Measurements from ENCODE around the gene KCTD2. TPM values are rescaled to one million over a fixed set of nuclear protein-coding genes. Genes with fewer than 3 reads are reported as not detected.

KCTD2 gene
- total RNA-seq, 2 experiments from 2014 or later = 14.1 to 14.7 TPM

DNA sequence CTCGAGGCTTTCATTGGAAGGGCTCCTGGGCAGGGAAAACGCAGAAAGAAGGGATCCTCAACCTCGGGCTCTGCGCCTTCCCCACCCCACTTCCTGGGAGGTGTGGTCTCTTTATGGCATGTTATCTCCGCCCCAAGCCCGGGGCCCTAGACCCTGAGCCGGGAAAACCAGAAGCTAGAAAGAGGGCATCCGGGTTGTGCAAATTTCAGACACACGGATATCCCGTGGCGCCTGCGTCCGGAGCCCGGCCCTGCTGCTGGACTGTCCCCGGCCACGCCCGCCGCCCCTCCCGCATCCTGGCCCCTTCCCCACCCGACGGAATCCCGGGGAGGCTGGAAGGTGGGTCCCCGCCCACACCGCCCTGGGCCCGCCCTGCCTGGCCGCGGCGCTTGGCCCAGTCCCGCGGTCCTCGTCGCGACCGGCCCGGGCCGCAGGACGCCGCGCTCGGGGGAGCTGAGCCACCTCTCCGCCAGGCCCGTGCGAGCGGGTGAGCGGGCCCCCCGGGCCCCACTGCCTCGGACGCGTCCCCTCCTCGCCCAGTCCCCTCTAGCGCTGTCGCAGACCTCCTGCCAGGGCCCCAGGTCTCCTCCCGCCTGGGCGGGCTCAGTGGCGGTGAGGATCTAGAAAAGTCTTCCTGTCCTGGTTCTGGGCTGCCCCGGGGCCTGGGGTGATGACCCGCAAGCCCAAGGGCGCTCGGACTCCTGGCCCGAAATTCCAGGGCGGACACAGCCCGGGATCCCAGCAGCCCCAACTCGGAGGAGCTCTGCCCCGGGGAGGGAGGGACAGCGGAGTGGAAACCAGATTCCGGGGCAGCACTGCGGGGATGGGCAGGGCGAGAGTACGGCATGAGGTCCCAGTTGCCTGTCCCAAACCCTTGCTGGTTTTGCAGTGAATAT lies 40.8 kb downstream of the KCTD2 start, which contains the start of gene SLC16A5:
SLC16A5 (plus strand) TSS at position 397 of the 896 bp plus-strand sequence. CDS start 5,683 bp downstream, outside the sequence.
- H3K36me3 Mint-ChIP-seq = no peaks in the 10 kb centered on the region
- peaks cover 32% of the 10 kb centered on the region for H3K4me1 Mint-ChIP-seq
- peak within 1 kb of the TSS; percentile 47 for H3K27ac Mint-ChIP-seq
- no peaks in the 10 kb centered on the region for H3K27me3 Mint-ChIP-seq
- peak; percentile 42 for DNase-seq
- peak within 1 kb of the TSS; percentile 70 for H3K4me3 Mint-ChIP-seq
- H3K9me3 Mint-ChIP-seq = no peaks in the 10 kb centered on the region

DNA sequence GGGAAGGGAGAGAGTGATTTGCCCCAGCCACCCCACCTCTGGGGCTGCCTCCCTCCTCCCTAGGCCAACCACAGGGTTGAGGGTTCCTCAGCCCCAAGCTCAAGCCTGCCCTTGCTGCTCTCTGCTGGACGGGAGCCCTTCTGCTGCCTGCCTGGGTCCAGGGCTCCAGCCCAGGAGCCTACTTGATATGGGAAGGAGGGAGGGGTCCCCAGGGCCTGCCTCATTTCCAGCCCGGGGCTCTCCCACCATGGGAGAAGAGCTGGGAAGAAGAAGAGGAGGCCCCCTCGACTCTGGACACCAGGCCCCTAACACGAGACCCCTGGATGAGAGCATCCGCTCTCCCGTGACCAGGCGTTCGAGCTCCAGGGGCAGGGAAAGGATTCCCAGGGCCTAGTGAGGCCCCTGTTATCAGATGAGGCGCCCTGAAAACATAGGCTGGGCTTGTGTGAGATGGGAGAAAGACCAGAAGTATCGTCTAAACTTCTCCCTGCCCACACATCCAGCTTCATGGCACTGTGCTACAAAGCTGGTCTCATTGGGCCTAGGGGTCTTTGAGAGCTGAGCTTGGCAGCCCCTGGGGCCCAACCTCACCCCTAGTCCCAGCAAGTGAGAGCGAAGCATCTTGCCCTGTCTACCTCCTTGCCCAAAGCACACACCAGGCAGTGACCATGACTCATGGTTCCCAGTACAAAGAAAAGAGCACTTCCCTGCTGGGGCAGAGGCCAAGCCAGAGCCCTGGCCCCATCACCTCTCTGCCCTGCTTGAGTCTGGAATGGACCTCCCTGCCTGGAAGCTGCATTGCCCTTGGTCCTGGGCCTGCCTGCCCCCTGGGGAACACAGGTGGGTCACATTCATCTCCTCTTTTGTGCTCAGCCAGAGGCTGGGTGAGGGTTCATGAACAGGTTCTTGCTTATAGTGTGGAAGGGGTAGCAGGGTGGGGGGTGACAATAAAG lies 41.7 kb downstream of the KCTD2 start:
- Mint-ChIP-seq H3K27me3 (no peaks in the 10 kb centered on the region), H3K36me3 (no peaks in the 10 kb centered on the region), H3K27ac (no peak overlapping the region), H3K4me1 (peaks cover 30% of the 10 kb centered on the region), H3K9me3 (no peaks in the 10 kb centered on the region), H3K4me3 (peak overlapping the region; percentile 69)
- peak; percentile 20 for DNase-seq

DNA sequence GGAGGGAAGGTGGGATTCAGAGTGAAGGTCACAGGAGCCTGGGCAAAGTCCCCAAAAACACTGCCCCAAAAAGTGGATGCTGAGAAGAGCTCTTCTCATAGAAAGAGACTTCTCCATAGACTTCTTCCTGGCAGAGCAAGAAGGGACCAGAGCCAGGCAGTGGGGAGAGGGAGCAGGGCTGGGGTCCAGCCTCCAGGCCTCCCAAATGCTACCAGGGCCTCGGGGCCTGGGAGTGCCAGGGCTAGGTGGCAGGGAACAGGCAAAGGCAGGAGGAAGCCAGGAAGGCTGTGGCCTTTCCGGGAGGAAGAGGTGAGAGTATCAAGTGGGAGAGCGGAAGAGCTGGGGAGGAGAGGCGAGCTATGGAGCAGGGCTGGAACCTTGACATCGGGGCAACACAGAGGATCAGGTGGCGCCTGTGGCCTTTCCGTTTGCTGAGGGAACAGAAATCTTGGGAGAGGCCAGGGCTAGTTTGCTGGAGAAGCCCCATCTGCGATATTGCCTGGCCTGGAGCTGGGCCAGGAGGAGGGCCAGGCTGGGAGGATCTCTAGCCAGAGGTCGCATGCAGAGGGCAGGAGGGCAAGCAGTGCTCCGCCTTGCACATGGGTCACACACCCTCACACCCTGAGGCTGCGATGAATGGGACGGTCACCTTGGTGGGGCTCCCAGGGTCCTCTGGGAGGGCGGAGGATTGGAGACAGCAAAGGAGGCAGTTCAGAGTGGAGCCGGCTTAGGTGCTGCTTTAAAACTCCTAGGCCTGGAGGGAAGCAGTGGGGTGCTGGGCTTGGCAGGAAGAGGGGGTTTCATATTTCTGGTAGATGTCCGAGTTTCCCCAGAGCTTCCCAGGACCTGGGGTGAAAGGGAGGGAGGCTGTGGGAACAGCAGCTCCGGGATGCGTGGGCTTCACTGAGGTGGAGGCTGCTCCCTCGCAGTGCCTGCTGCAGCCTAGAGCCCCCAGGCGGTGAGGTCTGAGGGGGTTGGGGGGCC lies 44.1 kb downstream of the KCTD2 start:
- no peaks in the 10 kb centered on the region for H3K27me3 Mint-ChIP-seq
- no peaks in the 10 kb centered on the region for H3K36me3 Mint-ChIP-seq
- peaks cover 24% of the 10 kb centered on the region for H3K4me1 Mint-ChIP-seq
- DNase-seq = no peak
- H3K9me3 Mint-ChIP-seq = no peaks in the 10 kb centered on the region
- H3K4me3 Mint-ChIP-seq = no peak overlapping the region
- no peak overlapping the region for H3K27ac Mint-ChIP-seq

DNA sequence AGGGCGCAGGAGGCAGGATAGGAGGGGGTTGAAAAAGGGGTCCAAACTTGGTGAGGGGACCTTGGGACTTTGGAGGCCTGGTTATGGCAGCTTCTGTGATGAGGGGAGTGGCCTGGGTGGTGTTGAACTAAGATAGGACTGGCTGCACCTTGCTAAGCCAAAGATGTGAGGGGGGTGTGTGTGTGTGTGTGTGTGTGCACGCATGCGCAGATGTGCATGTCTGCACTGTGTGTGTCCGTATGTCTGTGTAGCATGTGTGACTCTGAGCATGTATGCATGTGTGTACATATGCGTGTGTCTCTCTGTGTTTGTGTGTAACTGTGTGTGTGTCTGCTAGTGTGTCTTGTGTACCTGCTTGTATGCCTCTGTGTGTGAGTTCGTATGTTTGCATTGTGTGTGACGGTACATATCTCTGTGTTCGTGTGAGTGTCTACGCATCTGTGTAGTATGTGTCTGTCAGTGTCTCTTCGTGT lies 44.9 kb downstream of the KCTD2 start:
- H3K36me3 Mint-ChIP-seq = no peaks in the 10 kb centered on the region
- H3K9me3 Mint-ChIP-seq = no peaks in the 10 kb centered on the region
- no peak for DNase-seq
- H3K27ac Mint-ChIP-seq = no peak overlapping the region
- H3K27me3 Mint-ChIP-seq = no peaks in the 10 kb centered on the region
- H3K4me1 Mint-ChIP-seq = peaks cover 19% of the 10 kb centered on the region
- no peak overlapping the region for H3K4me3 Mint-ChIP-seq

DNA sequence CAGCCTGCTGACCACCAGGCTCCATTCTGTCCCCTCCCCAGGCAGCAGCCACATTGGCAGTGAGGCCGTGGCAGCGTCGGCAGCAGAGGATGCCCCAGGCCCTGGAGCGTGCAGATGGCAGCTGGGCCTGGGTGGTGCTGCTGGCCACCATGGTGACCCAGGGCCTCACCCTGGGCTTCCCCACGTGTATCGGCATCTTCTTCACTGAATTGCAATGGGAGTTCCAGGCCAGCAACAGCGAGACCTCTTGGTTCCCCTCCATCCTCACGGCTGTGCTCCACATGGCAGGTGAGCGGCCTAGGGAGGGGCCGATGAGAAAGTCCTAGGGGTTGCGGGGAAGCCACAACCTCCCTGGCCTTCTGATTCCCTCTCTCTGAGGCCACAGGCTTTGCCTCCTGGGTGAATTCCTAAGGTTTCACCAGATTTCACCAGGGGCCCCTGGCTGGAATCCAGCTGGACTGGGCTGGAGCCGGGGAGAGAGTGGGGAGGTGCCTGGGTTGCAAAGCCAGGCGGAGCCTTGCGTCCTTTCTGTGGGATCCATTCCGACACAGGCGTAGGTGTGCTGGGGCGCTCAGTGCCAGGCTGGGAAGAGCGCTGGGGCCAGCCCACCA lies 46.6 kb downstream of the KCTD2 start:
- Mint-ChIP-seq H3K27ac (no peak overlapping the region), H3K9me3 (no peaks in the 10 kb centered on the region), H3K36me3 (no peaks in the 10 kb centered on the region), H3K27me3 (no peaks in the 10 kb centered on the region), H3K4me3 (no peak overlapping the region), H3K4me1 (peaks cover 11% of the 10 kb centered on the region)
- no peak for DNase-seq

DNA sequence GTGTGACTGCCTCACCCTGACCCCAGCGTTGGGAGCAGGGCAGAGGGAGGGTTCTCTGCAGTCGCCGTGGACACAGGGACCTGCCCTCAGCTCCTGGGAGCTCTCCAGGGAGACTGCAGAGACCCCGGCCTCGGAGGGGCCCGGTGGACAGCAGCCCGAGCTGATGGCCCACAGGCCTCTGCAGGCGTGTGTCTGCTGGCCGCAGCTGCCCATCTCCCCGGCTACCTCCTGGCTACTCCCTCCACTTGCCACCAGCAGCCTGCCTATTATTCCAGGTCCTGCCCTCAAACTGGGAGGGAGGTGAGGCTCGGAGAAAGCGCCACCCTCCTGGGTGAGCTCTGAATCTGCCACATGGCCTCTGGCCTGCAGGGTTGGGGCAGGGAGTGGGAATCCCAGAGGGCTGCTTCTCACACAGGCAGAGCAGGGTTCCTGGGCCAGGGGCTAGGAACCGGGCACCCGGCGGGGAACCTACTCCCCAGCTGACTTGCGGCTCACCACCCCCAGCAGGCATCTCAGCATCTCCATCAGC lies 47.9 kb downstream of the KCTD2 start:
- DNase-seq = no peak

DNA sequence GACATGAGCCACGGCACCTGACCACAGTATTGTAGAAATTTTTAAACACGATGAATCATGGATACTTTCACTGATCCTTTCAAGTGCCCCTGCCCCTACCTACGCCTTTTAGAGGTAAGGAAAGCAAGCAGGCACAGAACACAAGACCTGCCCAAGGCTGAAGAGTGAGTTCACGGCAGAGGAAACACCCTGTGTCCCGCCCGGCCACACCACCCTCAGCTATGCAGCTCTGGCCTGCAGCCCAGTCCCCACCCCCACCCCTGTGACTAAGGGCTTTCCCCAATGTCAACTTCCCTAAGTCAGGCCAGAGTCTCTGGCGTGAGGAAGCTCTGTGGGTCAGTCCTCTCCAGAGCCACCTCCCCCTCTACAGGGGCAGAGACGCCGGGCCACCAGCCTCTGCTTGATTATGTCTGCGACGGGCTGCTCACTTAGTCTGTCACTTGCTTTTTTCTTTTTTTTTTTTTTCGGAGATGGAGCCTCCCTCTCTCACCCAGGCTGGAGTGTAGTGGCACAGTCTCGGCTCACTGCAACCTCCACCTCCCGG lies 49.1 kb downstream of the KCTD2 start:
- Mint-ChIP-seq H3K27ac (no peak overlapping the region), H3K27me3 (no peaks in the 10 kb centered on the region), H3K9me3 (no peaks in the 10 kb centered on the region), H3K4me1 (no peaks in the 10 kb centered on the region), H3K4me3 (no peak overlapping the region), H3K36me3 (no peaks in the 10 kb centered on the region)
- DNase-seq = no peak

More for the DNA sequence above, 47.9 kb downstream of the KCTD2 start:
- no peaks in the 10 kb centered on the region for H3K36me3 Mint-ChIP-seq
- H3K4me1 Mint-ChIP-seq = no peaks in the 10 kb centered on the region
- H3K4me3 Mint-ChIP-seq = no peak overlapping the region
- H3K27me3 Mint-ChIP-seq = no peaks in the 10 kb centered on the region
- H3K27ac Mint-ChIP-seq = no peak overlapping the region
- H3K9me3 Mint-ChIP-seq = no peaks in the 10 kb centered on the region

DNA sequence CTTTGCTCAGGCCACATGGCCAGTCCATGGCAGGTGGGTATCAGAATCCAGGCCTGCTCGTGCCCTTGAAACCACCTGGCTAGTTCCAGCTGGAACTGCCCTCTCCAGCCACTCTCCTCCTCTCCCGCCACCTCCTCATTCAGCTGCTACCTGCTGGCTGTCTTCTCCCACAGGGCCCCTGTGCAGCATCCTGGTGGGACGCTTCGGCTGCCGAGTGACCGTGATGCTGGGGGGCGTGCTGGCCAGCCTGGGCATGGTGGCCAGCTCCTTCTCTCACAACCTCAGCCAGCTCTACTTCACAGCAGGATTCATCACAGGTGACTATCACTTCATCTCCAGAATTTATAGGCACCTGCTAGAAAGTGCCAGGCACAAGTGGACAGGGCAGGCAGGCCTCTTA lies 50.8 kb downstream of the KCTD2 start:
- Mint-ChIP-seq H3K4me3 (no peak overlapping the region), H3K27me3 (no peaks in the 10 kb centered on the region), H3K27ac (no peak overlapping the region), H3K9me3 (no peaks in the 10 kb centered on the region), H3K36me3 (no peaks in the 10 kb centered on the region), H3K4me1 (peaks cover 3% of the 10 kb centered on the region)
- DNase-seq = no peak

DNA sequence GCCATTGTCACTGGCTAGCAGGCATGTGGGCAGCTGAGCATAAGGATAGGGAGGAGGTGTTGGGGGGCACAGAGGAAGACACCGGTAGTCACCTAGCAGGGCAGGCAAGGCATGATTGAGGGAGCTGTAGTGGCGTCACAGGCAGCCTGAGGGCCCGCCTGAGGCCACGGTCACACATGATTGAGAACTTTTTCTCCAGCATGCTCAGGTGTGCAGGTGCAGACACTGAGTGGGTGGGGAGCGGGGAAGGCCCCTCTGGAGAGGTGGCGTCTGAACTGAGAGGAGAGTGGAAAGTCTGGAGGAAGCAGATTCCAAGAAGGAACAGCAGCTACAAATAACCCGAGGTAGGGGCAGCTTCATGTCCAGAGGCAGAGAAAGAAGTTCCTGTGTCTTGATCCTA lies 51.8 kb downstream of the KCTD2 start:
- Mint-ChIP-seq H3K27me3 (no peaks in the 10 kb centered on the region), H3K9me3 (no peaks in the 10 kb centered on the region), H3K27ac (no peak overlapping the region), H3K4me3 (no peak overlapping the region), H3K4me1 (peaks cover 3% of the 10 kb centered on the region), H3K36me3 (no peaks in the 10 kb centered on the region)
- no peak for DNase-seq

DNA sequence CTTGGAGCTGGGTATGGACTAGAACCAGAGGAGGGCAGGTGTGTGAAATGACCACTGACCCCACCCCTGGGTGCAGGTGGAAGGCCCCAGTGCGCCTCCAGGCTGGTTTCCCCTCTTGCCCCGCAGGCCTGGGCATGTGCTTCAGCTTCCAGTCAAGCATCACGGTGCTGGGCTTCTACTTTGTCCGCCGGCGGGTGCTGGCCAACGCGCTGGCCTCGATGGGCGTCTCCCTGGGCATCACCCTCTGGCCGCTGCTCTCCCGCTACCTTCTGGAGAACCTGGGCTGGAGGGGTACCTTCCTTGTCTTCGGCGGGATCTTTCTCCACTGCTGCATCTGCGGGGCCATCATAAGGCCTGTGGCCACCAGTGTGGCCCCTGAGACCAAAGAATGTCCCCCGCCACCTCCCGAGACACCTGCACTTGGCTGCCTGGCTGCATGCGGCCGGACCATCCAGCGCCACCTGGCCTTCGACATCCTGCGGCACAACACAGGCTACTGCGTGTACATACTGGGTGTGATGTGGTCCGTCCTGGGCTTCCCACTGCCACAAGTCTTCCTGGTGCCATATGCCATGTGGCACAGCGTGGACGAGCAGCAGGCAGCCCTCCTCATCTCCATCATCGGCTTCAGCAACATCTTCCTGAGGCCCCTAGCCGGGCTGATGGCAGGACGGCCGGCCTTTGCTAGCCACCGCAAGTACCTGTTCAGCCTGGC lies 53.0 kb downstream of the KCTD2 start:
- Mint-ChIP-seq H3K27ac (no peak overlapping the region), H3K4me1 (peaks cover 3% of the 10 kb centered on the region), H3K27me3 (no peaks in the 10 kb centered on the region), H3K36me3 (no peaks in the 10 kb centered on the region), H3K9me3 (no peaks in the 10 kb centered on the region), H3K4me3 (no peak overlapping the region)
- no peak for DNase-seq

DNA sequence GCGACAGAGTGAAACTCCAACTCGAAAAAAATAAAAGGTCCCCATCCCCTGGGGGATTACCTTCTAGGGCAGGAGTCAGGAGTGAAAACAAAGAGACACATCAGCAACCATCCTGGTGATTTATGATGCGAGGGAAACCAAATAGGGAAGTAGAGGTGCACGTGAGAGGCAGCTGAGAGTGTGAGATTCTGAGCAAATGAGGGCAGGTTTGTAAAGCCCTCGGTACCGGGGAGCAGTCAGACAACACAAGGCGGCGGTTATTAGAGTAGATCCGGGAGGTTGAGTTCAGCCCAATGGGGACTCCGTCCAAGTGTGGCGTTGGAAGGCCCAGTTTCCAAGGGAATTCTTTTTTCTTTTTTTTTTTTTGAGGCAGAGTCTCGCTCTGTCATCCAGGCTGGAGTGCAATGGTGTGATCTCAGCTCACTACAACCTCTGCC lies 55.4 kb downstream of the KCTD2 start:
- H3K36me3 Mint-ChIP-seq = no peaks in the 10 kb centered on the region
- H3K27me3 Mint-ChIP-seq = no peaks in the 10 kb centered on the region
- H3K9me3 Mint-ChIP-seq = no peaks in the 10 kb centered on the region
- peak overlapping the region; percentile 34 for H3K27ac Mint-ChIP-seq
- H3K4me1 Mint-ChIP-seq = peaks cover 3% of the 10 kb centered on the region
- DNase-seq = no peak
- no peak overlapping the region for H3K4me3 Mint-ChIP-seq

DNA sequence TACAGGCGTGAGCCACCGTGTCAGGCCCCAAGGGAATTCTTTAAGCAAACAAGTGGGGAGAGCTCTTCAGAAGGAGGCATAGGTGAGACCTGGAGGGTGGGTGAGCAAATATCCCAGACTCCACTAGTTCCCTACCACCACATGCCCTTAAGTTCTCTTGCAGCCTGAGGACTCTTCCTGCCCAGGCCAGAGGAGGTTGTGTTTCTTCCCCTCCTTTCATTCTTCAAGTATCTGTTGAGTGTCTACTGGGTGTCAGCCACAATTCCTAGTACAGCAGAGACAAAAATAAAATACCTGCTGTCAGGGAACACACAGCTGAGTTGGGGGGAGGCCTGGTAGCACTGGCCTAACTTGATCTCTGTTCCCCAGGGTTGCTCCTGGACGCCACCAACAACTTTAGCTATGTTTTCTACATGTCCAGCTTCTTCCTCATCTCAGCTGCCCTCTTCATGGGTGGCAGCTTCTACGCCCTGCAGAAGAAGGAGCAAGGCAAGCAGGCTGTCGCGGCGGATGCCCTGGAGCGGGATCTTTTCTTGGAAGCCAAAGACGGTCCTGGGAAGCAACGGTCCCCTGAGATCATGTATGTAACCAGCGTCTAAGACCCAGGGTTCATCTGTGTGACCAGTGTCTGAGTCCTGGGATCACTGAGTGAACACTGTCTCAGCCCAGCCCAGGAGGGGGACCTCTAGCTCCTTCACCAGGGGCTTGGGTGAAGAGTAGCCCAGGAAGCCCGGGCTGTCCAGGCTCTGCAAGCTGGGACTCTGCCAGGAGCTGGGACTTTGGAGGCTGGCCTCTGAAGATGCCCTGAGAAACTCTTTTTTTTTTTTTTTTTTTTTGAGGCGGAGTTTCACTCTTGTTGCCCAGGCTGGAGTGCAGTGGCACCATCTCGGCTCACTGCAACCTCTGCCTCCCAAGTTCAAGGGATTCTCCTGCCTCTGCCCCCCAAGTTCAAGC lies 56.9 kb downstream of the KCTD2 start:
- H3K4me3 Mint-ChIP-seq = no peak overlapping the region
- no peak for DNase-seq
- no peak overlapping the region for H3K27ac Mint-ChIP-seq
- H3K36me3 Mint-ChIP-seq = no peaks in the 10 kb centered on the region
- H3K9me3 Mint-ChIP-seq = no peaks in the 10 kb centered on the region
- H3K27me3 Mint-ChIP-seq = no peaks in the 10 kb centered on the region
- peaks cover 8% of the 10 kb centered on the region for H3K4me1 Mint-ChIP-seq
